HEK293 (cell line): ENCODE measurements around the gene HEMGN.

Experiments
- INSM2 ChIP-seq: fragments of 450-650 bp; formaldehyde crosslinking; IDR thresholded peaks from 2 replicates; pipeline ENCODE4 v1.5.1; 2016; ENCODE audit warnings: missing biosample characterization, missing genetic modification characterization
- ZNF202 ChIP-seq: fragments of 450-650 bp; formaldehyde crosslinking; IDR thresholded peaks from 2 replicates; pipeline ENCODE4 v1.5.1; 2016; ENCODE audit warnings: missing biosample characterization, missing genetic modification characterization, borderline replicate concordance
- ZNF404 ChIP-seq: fragments of 450-650 bp; formaldehyde crosslinking; IDR thresholded peaks from 2 replicates; pipeline ENCODE4 v1.5.1; 2017; ENCODE audit warnings: missing biosample characterization, missing genetic modification characterization
- ZNF510 ChIP-seq: fragments of 450-650 bp; formaldehyde crosslinking; IDR thresholded peaks from 2 replicates; pipeline ENCODE4 v1.5.1; 2018; ENCODE audit warnings: mild to moderate bottlenecking, missing genetic modification characterization, missing biosample characterization; ENCODE audit not compliant: insufficient replicate concordance
- ZNF555 ChIP-seq: fragments of 450-650 bp; formaldehyde crosslinking; conservative IDR thresholded peaks from 2 replicates; pipeline ENCODE4 v1.5.1; 2017; ENCODE audit warnings: missing biosample characterization, mild to moderate bottlenecking, missing genetic modification characterization, inconsistent platforms
- ZNF707 ChIP-seq: fragments of 450-650 bp; formaldehyde crosslinking; IDR thresholded peaks from 2 replicates; pipeline ENCODE4 v1.5.1; 2016; ENCODE audit warnings: missing biosample characterization, missing genetic modification characterization
- TF ChIP-seq, protein P1 (sequence below): fragments of 450-650 bp; formaldehyde crosslinking; IDR thresholded peaks from 2 replicates; pipeline ENCODE4 v1.5.1; 2016; ENCODE audit warnings: missing biosample characterization, missing genetic modification characterization
- TF ChIP-seq, protein P2 (sequence below): fragments of 450-650 bp; formaldehyde crosslinking; IDR thresholded peaks from 2 replicates; pipeline ENCODE4 v1.5.1; 2016; ENCODE audit warnings: missing biosample characterization, missing genetic modification characterization
- TF ChIP-seq, protein P3 (sequence below): fragments of 450-650 bp; formaldehyde crosslinking; IDR thresholded peaks from 2 replicates; pipeline ENCODE4 v1.5.1; 2016; ENCODE audit warnings: missing biosample characterization, missing genetic modification characterization, borderline replicate concordance

- TF ChIP-seq, protein P1, sequence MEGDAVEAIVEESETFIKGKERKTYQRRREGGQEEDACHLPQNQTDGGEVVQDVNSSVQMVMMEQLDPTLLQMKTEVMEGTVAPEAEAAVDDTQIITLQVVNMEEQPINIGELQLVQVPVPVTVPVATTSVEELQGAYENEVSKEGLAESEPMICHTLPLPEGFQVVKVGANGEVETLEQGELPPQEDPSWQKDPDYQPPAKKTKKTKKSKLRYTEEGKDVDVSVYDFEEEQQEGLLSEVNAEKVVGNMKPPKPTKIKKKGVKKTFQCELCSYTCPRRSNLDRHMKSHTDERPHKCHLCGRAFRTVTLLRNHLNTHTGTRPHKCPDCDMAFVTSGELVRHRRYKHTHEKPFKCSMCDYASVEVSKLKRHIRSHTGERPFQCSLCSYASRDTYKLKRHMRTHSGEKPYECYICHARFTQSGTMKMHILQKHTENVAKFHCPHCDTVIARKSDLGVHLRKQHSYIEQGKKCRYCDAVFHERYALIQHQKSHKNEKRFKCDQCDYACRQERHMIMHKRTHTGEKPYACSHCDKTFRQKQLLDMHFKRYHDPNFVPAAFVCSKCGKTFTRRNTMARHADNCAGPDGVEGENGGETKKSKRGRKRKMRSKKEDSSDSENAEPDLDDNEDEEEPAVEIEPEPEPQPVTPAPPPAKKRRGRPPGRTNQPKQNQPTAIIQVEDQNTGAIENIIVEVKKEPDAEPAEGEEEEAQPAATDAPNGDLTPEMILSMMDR, result no peak
- TF ChIP-seq, protein P2, sequence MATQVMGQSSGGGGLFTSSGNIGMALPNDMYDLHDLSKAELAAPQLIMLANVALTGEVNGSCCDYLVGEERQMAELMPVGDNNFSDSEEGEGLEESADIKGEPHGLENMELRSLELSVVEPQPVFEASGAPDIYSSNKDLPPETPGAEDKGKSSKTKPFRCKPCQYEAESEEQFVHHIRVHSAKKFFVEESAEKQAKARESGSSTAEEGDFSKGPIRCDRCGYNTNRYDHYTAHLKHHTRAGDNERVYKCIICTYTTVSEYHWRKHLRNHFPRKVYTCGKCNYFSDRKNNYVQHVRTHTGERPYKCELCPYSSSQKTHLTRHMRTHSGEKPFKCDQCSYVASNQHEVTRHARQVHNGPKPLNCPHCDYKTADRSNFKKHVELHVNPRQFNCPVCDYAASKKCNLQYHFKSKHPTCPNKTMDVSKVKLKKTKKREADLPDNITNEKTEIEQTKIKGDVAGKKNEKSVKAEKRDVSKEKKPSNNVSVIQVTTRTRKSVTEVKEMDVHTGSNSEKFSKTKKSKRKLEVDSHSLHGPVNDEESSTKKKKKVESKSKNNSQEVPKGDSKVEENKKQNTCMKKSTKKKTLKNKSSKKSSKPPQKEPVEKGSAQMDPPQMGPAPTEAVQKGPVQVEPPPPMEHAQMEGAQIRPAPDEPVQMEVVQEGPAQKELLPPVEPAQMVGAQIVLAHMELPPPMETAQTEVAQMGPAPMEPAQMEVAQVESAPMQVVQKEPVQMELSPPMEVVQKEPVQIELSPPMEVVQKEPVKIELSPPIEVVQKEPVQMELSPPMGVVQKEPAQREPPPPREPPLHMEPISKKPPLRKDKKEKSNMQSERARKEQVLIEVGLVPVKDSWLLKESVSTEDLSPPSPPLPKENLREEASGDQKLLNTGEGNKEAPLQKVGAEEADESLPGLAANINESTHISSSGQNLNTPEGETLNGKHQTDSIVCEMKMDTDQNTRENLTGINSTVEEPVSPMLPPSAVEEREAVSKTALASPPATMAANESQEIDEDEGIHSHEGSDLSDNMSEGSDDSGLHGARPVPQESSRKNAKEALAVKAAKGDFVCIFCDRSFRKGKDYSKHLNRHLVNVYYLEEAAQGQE (tag by site-specific recombination), result no peak
- TF ChIP-seq INSM2 (no peak), ZNF555 (tag by site-specific recombination) (no peak), ZNF404 (tag by site-specific recombination) (no peak), ZNF202 (tag by site-specific recombination) (no peak), ZNF707 (tag by site-specific recombination) (no peak), ZNF510 (tag by site-specific recombination) (no peak)
- TF ChIP-seq, protein P3, sequence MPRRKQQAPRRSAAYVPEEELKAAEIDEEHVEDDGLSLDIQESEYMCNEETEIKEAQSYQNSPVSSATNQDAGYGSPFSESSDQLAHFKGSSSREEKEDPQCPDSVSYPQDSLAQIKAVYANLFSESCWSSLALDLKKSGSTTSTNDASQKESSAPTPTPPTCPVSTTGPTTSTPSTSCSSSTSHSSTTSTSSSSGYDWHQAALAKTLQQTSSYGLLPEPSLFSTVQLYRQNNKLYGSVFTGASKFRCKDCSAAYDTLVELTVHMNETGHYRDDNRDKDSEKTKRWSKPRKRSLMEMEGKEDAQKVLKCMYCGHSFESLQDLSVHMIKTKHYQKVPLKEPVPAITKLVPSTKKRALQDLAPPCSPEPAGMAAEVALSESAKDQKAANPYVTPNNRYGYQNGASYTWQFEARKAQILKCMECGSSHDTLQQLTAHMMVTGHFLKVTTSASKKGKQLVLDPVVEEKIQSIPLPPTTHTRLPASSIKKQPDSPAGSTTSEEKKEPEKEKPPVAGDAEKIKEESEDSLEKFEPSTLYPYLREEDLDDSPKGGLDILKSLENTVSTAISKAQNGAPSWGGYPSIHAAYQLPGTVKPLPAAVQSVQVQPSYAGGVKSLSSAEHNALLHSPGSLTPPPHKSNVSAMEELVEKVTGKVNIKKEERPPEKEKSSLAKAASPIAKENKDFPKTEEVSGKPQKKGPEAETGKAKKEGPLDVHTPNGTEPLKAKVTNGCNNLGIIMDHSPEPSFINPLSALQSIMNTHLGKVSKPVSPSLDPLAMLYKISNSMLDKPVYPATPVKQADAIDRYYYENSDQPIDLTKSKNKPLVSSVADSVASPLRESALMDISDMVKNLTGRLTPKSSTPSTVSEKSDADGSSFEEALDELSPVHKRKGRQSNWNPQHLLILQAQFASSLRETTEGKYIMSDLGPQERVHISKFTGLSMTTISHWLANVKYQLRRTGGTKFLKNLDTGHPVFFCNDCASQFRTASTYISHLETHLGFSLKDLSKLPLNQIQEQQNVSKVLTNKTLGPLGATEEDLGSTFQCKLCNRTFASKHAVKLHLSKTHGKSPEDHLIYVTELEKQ (tag by site-specific recombination), result no peak
Observed at GRCh38 chr9:97938081-97938644, at the start of gene HEMGN.
